Measurements from ENCODE around the gene THRA.

Gene THRA

DNA sequence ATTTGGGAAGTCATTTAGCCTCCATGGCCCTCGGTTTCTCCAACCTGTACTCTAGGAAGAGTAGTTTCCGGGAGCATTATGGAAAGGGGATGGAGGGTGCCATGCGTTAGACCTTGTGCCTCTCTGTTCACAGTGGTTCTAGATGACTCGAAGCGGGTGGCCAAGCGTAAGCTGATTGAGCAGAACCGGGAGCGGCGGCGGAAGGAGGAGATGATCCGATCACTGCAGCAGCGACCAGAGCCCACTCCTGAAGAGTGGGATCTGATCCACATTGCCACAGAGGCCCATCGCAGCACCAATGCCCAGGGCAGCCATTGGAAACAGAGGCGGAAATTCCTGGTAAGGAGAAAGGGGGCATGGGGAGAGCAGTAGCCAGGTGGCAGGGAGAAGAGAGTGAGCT is 21.7 kb downstream of the THRA start:
- no peak for DNase-seq (ENCODE audit: low read depth)

DNA sequence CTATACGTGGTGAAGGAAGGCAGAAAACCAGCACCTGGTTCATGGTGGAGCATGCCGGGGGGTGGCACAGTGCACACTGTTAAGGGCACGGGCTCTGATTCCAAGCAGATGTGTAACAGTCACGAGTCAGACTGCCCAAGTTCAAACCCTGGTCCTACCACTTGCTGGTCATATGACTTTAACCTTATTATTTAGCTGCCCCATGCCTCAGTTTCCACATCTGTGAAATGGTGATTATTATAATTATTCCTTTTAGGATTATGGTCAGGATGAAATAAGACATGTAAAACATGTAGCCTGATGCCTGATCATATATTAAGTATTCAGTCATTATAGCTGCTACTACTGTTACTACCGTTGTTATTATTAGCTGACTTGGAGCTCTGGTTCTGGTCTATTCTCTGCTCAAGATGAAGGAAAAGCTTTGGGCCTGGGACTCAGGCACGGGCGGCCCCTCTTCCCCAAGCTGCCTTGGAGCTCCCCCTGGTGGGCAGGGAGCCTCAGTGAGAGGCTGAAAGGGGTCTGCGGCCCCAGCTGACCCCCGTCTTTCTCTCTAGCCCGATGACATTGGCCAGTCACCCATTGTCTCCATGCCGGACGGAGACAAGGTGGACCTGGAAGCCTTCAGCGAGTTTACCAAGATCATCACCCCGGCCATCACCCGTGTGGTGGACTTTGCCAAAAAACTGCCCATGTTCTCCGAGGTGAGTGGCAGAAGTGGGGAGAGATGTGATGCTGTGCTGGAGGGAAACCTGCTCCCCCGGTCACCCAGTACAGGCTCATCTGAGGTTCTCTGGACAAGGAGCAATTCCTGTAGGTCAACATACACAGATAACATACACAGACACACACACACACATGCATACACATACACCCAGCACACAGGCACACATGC is 23.6 kb downstream of the THRA start:
- DNase-seq (ENCODE audit: low read depth) = no peak

DNA sequence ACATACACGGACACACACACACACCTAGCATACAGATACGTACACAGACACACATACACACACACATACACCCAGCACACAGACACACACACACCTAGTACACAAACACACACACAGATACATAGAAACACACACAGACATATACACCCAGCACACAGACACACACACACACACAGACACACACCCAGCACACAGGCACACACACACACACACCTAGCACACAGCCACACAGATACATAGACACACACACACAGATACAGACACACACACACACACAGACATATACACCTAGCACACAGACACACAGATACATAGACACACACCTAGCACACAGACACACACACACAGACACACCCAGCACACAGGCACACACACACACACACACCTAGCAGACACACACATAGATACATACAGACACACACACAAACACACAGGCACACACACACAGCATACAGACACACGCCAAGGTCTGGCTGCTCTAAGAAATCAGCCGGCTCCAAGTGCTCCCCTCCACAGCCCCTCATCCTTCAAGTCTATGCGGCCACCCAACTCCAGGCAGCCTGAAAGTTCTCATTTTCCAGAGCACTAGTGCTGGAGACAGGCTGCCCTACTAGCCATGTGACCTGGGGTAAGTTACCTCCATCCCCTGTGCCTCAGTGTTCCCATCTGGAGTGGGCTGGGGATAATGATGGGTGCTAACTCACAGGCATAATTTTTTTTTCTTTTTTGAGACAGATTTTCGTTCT is 24.5 kb downstream of the THRA start:
- no peak for DNase-seq (ENCODE audit: low read depth)

DNA sequence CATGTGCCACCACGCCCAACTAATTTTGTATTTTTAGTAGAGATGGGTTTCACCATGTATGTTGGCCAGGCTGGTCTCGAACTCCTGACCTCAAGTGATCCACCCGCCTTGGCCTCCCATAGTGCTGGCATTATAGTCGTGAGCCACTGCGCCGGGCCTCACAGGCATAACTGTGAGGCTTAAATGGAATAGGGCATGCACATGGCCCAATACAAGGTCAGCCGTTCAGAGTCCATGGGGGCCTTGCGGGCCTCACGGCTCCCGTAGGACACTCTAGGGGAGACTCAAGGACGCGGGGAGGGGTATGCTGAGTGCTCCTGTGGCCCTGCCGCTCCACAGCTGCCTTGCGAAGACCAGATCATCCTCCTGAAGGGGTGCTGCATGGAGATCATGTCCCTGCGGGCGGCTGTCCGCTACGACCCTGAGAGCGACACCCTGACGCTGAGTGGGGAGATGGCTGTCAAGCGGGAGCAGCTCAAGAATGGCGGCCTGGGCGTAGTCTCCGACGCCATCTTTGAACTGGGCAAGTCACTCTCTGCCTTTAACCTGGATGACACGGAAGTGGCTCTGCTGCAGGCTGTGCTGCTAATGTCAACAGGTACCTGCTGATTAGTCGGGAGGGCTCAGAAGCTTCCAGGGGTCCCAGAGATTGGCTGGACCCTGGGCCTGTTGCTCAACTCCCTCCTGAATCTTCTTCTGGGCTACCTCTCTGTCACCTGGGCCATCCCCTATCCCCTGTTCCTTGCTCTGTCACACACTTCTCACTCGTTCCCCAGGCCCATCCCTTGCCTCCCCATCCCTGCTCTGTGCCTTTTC is 25.3 kb downstream of the THRA start:
- no peak for DNase-seq (ENCODE audit: low read depth)

DNA sequence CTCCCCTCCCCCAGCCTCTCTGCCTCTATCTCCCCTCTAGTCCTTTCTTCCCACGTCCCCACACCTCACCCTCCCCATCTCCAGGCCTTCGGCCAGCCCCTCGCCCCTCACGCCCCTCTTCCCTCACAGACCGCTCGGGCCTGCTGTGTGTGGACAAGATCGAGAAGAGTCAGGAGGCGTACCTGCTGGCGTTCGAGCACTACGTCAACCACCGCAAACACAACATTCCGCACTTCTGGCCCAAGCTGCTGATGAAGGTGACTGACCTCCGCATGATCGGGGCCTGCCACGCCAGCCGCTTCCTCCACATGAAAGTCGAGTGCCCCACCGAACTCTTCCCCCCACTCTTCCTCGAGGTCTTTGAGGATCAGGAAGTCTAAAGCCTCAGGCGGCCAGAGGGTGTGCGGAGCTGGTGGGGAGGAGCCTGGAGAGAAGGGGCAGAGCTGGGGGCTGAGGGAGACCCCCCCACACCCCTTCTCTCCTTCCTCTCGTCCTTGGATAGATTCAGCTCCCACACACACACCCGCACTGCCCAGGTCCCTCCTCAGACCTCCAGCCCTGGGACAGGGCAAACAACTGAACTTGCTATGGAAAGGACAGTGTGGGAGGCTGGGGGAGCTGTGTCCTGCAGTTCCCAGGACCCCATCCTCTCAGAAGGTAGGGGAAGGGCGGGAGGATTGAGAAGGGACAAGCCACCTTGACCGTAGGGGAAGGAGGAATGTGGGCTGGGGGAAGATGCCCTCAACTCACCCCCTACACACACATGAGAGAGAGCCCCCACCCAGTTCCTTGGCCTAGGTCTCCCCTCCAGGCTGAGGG is 26.5 kb downstream of the THRA start:
- DNase-seq (ENCODE audit: low read depth) = no peak

DNA sequence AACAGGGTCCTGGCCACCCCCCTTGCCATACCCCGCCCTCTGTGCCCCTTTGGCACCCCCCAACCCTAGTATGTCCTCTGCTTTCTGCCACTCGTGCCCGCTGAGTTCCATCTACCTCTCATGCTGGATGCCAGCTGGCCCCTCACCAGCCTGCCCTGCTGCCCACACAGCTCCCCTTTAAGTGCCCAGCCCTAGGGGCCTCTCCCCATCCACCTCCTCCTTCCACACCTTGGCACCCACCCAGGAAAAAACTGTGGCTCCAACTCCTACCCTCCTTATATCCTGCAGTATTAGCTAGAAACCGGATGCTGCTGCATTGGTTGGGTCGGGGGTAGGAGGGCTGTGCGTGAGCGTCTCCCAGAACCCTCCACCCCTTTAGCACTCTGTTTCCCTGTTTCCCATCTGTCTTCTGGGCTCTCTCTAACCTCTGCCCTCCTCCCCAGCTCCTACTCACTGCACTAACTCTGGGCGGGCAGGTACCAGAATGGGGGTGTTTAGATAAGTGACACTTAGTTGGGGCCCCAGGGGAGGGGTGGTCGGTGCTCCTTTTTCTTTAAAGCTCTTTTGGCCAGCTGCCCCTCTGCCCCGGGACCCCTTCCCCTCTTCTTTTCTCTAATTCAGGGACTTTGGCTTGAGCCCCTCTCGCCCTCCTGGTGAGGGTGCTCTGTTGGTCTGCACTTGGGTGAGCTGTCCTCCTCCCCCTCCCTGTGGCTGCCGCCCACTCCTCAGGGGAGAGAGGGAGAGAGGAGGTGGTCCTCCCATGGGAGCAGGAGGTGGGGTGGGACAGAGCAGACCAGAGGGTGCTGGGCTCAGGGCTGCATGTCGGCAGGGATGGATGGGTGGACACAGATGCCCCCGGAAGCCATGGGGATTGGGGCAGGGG is 27.7 kb downstream of the THRA start:
- DNase-seq (ENCODE audit: low read depth) = no peak

DNA sequence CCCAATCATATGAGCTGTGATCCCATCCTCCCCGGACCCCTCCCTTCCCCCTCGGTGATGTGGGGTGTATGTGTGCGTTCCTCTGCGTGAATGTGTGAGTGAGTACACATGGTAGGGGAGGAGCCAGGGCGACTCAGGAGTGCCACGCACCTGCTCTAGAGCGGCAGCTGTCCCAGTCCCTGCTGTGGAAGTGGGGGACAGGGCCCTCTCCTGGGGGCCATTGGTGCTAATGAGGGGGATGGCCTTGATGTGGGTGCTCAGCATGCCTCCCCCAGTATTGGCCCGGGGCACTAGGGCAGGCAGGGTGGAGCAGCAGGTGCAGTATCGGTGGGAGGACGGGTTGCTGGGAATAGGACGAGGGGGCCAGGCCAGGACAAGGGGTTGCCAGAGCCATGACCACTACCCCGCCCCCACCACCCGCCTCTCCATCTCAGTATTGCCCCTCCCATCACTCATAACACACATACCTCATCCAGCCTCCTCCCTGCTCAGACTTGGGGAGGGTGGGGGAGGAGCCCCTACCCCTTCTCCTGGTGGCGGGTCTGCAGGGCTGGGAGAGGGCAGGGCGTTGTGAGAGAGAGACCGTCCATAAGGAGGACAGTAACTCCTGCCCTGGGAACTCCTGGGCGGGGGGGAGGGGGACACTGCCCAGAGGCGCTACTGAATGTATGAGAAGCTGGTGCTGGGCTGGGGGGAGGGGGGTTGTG is 29.1 kb downstream of the THRA start:
- DNase-seq (ENCODE audit: low read depth) = no peak

DNA sequence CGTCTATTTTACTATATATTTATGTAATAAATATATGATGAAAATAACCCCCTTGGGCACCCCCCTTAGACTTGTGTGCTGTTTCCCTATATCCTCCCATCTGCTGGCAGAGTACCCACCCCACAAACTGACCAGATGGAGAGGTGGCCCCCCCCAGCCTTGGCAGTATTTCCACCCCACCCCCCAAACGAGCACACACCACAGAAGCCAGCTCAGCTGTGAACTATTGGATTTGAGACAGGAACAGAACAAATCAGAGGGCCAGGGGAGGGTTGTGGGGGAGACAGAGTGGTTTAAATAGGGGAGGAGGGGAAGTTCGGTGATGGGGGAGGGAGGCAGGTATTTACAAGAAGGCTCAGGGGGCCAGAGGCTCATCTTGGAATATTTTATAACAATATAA is 29.8 kb downstream of the THRA start:
- no peak for DNase-seq (ENCODE audit: low read depth)

DNA sequence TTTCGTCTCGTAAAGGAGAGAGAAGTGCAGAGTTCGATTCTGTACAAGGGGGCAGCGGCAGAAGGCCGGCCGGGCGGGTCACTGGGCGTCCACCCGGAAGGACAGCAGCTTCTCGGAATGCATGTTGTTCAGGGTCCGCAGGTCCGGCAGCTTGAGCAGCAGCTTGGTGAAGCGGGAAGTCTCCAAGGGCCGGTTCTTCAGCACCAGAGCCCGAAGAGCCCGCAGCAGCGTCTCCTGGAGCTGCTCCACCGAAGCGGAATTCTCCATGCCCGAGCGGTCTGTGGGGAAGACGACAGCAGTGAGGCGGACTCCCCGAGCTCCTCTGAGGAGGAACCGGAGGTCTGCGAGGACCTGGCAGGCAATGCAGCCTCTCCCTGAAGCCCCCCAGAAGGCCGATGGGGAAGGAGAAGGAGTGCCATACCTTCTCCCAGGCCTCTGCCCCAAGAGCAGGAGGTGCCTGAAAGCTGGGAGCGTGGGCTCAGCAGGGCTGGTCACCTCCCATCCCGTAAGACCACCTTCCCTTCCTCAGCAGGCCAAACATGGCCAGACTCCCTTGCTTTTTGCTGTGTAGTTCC is 30.3 kb downstream of the THRA start:
- no peak for DNase-seq (ENCODE audit: low read depth)

DNA sequence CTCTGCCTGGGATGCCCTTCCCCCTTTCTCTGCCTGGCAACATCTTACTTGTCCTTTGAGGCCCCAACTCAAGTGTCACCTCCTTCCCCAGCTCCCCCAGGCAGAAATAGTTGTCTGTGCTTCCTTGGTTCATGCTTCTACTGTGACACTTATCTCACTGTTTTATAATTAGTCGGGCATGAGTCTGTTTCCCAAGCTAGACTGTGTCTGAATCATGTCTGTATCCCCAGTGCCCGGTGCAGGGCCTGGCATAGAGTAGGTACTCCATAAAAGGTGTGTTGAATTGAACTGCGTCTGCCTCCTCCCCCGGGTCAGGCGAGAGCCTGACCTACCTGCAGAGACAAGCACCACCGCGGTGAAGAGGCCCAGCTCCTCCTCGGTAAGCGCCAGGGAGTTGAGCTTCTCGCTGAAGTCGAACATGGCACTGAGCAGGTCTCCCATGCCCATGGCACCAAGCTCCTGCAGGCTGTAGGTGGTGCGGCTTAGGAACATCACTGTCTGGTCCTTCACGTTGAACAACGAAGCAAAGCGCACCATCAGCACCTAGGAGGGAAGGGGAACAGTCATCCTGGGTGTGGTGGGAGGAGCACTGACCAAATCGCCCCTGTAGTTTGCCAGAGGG is 30.9 kb downstream of the THRA start:
- no peak for DNase-seq (ENCODE audit: low read depth)

DNA sequence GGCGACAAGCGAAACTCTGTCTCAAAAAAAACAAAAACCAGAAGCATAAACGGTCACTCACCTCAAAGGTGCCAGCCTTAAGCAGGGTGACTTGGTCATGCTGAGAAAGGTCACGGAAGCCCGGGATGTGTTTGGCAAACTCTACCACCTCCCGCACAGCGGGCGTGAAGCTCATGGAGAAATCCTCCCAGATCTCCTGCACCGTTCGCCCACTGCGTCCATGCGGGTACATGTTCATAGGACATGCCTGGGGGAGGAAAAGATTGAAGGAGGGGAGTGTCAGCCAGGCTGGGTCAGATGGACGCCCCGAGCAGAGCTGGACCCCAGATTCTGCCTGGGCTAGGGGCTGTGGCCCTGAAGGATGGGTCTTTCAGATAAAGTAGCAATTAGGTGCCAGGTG is 32.1 kb downstream of the THRA start:
- no peak for DNase-seq (ENCODE audit: low read depth)

DNA sequence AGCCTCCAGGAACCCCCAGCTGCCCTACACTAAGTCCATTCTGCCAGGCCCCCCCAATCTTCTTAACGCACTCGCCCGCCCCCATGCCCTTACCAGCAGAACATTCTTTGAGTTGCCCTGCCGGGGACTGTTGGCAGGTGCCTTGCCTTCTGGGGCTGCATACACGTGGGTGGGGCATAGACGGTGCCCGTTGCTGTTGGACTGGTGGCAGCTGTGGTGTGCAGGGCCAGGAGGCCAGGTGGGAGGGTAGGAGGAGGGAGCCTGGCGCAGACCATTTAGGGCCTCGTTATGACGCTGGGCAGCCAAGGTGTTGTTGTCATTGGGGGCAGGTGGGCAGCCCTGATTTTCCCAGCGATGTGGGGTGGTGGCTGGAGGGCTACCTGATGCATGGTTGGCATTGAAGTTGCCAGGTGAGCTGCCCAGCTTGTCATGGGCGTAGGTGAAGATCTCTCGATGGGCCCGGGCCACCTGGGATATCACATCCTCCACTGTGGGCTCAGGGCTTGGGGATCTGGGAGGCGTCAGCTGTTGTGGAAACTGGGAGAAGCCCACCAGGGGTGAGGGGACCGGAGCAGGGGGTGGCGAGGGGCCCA is 32.7 kb downstream of the THRA start:
- no peak for DNase-seq (ENCODE audit: low read depth)

DNA sequence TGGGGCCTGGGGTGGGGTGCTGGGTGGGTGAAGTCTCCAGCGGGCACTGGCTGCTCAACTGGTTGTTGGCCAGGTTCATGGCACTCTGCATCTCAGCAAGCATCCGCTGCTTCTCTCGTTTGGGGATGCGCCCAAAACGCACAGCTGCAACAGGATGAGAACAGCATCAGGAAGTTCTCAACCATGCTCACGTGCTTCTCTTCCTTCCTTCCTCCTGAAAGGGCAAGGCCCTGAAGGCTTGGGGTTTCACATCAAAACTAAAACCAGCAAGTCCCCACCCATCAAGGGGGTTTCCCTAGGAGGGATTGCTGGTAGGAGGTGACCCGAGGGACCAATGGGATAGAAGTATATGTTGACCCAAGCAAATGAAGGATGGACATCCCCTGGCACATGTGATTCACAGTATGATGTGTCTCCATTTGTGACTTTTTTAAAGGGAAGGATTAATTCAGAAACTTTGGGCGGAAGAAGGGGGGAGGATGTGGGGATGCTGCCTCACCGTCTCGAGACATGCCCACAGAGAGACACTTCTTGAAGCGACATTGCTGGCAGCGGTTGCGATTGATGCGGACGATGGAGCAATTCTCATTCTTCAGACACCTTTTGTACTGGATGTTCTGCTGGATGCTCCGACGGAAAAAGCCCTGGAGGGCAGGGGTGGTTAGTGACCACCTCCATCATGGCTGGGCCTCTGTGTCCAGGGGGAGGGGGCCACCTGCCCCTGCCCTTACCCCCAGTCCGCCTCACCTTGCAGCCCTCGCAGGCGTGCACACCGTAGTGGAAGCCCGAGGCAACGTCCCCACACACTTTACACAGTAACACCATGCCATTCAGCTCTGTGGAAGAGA is 33.4 kb downstream of the THRA start:
- DNase-seq (ENCODE audit: low read depth) = peak; percentile 80

DNA sequence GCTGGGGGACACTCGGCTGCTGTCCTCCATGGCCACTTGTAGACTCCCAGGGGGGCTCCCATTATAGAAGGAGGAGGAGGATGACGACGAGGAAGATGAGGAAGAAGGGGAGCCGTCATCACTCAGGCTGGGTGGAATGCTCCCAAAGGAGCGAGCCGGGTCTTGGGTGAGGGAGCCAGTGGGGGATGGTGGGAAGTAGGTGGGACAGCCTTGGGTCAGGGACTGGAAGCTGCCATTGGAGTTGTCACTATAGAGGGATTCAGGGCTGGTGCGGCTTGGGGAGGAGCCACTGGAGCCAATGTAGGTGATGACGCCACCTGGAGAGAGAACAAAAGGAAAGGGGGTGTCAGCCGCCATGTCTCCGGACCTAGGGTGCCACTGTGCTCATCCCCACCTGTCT is 34.3 kb downstream of the THRA start:
- DNase-seq (ENCODE audit: low read depth) = no peak

DNA sequence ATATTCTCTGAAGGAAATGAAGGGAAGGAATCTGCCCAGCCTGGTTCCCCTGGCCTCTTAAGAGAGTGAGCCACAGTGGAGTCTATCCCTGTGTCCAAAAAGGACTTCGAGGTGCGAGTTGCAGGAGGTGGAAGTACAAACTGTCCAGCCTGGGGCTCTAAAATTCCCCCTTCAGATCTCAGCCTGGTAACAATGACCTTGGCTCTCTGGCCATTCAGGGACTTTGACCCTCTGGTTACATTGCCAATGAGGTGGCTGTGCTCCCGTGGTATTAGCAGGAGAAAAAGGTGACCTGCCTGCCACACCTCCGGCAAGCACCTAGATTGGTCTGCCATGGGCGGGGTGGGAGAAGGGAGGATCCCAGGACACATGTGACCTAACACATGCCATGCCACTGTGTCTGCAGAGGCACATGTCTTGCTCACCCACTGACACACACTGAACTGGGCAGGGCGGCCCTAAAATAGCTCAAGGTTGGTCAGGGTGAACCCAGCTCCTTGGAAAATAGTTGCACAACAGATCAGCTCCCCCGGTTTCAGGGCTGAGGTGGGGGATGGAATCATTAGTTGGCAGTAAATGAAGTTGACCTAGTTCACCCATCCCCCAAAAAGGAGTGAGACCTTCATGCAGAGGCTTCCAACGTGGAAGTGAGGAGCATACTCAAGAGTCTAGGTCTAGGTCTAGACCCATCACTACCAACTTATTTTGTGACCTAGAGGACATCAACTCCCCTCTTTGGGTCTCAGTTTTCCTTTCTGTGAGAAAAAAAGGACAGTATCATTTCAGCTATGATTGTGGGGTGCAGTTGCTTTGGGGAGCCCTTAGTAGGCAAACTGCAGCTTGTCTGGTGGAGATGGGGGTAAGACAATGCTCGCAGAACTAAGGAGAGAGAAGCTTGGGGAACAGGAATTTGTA is 35.4 kb downstream of the THRA start:
- DNase-seq (ENCODE audit: low read depth) = no peak

DNA sequence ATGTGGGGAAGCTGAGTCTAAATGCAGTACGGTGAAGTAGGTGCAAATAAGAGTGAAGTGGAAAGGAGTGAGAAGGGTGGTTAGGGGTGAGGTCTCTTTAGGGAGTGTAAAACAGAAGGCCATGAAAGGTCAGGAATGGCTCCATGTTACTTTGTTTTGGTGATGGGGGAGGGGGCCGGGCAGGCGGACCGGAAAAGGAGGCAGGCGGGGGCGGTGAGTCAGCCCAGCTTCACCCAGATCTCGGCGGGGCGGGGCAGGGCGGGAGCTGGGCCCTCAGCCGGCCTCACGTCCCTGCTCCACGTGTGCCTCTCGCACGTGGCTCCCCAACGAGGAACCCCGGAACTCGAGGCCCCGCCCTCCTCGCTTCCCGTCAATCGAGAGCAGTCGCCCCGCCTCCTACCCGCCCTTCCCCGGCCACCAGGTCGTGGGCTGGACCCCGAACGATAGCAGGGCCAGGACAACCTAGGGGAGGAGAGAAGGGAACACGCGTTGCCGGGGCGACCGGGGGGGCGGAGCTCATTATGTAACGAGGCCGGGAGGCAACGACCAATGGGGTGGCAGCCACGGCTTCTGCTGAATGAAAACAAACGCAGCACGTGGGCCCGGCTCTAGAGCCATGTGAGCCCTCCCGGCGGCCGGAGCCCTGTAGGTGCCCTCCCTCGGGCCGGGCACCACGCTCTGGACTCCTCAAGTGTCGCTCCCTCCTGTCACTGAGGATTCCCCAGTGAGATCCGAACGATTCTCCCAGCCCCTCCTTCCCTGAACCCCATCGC is 36.3 kb downstream of the THRA start:
- DNase-seq (ENCODE audit: low read depth) = peak; percentile 99
